OCI-LY7 (cell line): ENCODE data around the gene PARD3B. TPM values are rescaled to one million over a fixed set of nuclear protein-coding genes. Genes with fewer than 3 reads are reported as not detected.

Source experiments
- BruUV-seq: library from RNA; stranded (reverse); fragments of 400-500 nt; replicated peaks from 2 replicates; lab custom pipeline; 2021; lab: Mats Ljungman, UMichigan
- CTCF ChIA-PET: fragments of 300-600 bp; sonication (Branson Sonifier 250); formaldehyde crosslinking; loops from one replicate; lab custom pipeline; 2022; ENCODE audit warnings: antibody characterized with exemption; ENCODE audit not compliant: unreplicated experiment; lab: Charles Lee
- POLR2A ChIA-PET: fragments of 300-600 bp; sonication (Branson Sonifier 250); formaldehyde crosslinking; loops from one replicate; lab custom pipeline; 2022; ENCODE audit warnings: antibody characterized with exemption; lab: Charles Lee
- DNase-seq: peaks from one replicate; pipeline ENCODE4 v3.0.0-alpha.2; 2015; ENCODE audit warnings: low spot score
- H2AFZ ChIP-seq: fragments of 200-600 bp; sonication (generic), shearing (Covaris generic); 2 replicates; pipeline ENCODE4 v1.6.1; 2014; ENCODE audit warnings: mild to moderate bottlenecking, antibody characterized with exemption, low read length, moderate library complexity
- H3K27ac ChIP-seq: fragments of 200-600 bp; sonication (generic); 2 replicates; pipeline ENCODE4 v1.5.1; 2014; ENCODE audit warnings: mixed run types, low read depth, mild to moderate bottlenecking, moderate library complexity, low read length, inconsistent platforms; ENCODE audit not compliant: poor library complexity, severe bottlenecking
- H3K36me3 ChIP-seq: fragments of 200-600 bp; sonication (generic); 2 replicates; pipeline ENCODE4 v1.6.1; 2014; ENCODE audit warnings: mild to moderate bottlenecking, antibody characterized with exemption, low read length, moderate library complexity, mixed read lengths; ENCODE audit not compliant: insufficient read depth
- H3K4me1 ChIP-seq: fragments of 200-600 bp; sonication (generic); 2 replicates; pipeline ENCODE4 v1.5.1; 2014; ENCODE audit warnings: mild to moderate bottlenecking, low read length; ENCODE audit not compliant: insufficient read depth, poor library complexity, severe bottlenecking
- H3K4me2 ChIP-seq: fragments of 200-600 bp; sonication (generic); 2 replicates; pipeline ENCODE4 v1.6.1; 2014; ENCODE audit warnings: mild to moderate bottlenecking, low read length
- H3K4me3 ChIP-seq: fragments of 200-600 bp; sonication (generic); 2 replicates; pipeline ENCODE4 v1.5.1; 2014; ENCODE audit warnings: mild to moderate bottlenecking, low read depth, low read length; ENCODE audit not compliant: poor library complexity, severe bottlenecking
- H3K79me2 ChIP-seq: fragments of 200-600 bp; sonication (generic); 2 replicates; pipeline ENCODE4 v1.6.1; 2016; ENCODE audit warnings: low read depth, mild to moderate bottlenecking, low read length, moderate library complexity, mixed read lengths; ENCODE audit not compliant: insufficient read depth
- H3K9me2 ChIP-seq: fragments of 200-600 bp; sonication (generic); 2 replicates; pipeline ENCODE4 v1.6.1; 2016; ENCODE audit warnings: mild to moderate bottlenecking, low read length, mixed read lengths; ENCODE audit not compliant: insufficient read depth
- H3K9me3 ChIP-seq: fragments of 200-600 bp; sonication (generic); 2 replicates; pipeline ENCODE4 v1.6.1; 2014; ENCODE audit warnings: mild to moderate bottlenecking, mixed run types, low read length, mixed read lengths
- H4K20me1 ChIP-seq: fragments of 200-600 bp; sonication (generic); 2 replicates; pipeline ENCODE4 v1.6.1; 2014; ENCODE audit warnings: mild to moderate bottlenecking, antibody characterized with exemption, low read length, moderate library complexity, mixed read lengths; ENCODE audit not compliant: insufficient read depth
- EZH2phosphoT487 ChIP-seq: fragments of 200-600 bp; sonication (generic); IDR thresholded peaks from 2 replicates; pipeline ENCODE4 v1.6.1; 2018; ENCODE audit warnings: low read depth, borderline replicate concordance, mild to moderate bottlenecking, mixed run types, antibody characterized with exemption, low read length, moderate library complexity, mixed read lengths
- intact Hi-C: fragments of 100-400 bp; cut with micrococcal nuclease; formaldehyde crosslinking; loops from one replicate; pipeline ENCODE4 v1.10.0; 2022; ENCODE audit not compliant: unreplicated experiment
- total RNA-seq, 2 experiments: library from RNA; depleted of rRNA in 1 of 2; stranded (reverse); fragments of >200 nt in 1 of 2; shearing (Covaris generic) in 1 of 2; gene quantifications; 2 replicates each; pipeline ENCODE4 v1.2.3, GENCODE V29; 2014 to 2022
- TF ChIP-seq, protein P1 (sequence below): fragments of 200-600 bp; sonication (generic); conservative IDR thresholded peaks from 2 replicates; pipeline ENCODE4 v1.5.1; 2014; ENCODE audit warnings: mild to moderate bottlenecking, antibody characterized with exemption, low read length, moderate library complexity, mixed read lengths

The PARD3B gene
- total RNA-seq, 2 experiments from 2014 or later = not detected

DNA sequence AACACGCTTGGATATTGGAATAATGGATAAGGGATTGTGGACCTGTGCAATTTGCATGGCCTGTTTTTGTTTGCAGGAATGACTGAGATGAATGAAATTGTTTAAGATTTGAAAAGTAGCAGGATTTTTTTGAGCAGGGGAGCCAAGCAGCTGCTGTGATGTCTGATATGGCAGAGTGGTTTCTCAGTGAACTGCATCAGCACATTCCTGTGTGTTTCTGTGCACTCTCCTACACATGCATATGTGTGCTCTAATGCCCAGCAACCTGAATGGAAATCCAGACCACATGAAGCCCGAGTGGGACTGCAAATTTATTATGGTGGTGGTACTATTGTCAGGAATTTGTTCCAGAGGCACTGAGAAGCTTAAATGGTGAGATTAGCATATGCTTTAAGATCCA is 161.7 kb downstream of the PARD3B start:
- Histone ChIP-seq H3K36me3 (no peaks in the 10 kb centered on the region), H3K4me2 (no peak overlapping the region), H3K4me3 (no peak overlapping the region), H2AFZ (no peak overlapping the region), H3K4me1 (no peaks in the 10 kb centered on the region), H3K27ac (no peak overlapping the region), H3K79me2 (no peaks in the 10 kb centered on the region), H4K20me1 (no peaks in the 10 kb centered on the region), H3K9me2 (no peaks in the 10 kb centered on the region), H3K9me3 (no peaks in the 10 kb centered on the region)
- intact Hi-C loops = no loop called here
- no peak for TF ChIP-seq EZH2phosphoT487
- TF ChIP-seq, protein P1, sequence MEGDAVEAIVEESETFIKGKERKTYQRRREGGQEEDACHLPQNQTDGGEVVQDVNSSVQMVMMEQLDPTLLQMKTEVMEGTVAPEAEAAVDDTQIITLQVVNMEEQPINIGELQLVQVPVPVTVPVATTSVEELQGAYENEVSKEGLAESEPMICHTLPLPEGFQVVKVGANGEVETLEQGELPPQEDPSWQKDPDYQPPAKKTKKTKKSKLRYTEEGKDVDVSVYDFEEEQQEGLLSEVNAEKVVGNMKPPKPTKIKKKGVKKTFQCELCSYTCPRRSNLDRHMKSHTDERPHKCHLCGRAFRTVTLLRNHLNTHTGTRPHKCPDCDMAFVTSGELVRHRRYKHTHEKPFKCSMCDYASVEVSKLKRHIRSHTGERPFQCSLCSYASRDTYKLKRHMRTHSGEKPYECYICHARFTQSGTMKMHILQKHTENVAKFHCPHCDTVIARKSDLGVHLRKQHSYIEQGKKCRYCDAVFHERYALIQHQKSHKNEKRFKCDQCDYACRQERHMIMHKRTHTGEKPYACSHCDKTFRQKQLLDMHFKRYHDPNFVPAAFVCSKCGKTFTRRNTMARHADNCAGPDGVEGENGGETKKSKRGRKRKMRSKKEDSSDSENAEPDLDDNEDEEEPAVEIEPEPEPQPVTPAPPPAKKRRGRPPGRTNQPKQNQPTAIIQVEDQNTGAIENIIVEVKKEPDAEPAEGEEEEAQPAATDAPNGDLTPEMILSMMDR = no peak
- DNase-seq = no peak
- POLR2A ChIA-PET = interaction anchor here (1.2 kb wide), 1 partner anchor 22 kb away, joined by 4 read pairs; no protein-coding TSS in a partner anchor
- CTCF ChIA-PET = no interaction called here
- BruUV-seq = no TSS peak

DNA sequence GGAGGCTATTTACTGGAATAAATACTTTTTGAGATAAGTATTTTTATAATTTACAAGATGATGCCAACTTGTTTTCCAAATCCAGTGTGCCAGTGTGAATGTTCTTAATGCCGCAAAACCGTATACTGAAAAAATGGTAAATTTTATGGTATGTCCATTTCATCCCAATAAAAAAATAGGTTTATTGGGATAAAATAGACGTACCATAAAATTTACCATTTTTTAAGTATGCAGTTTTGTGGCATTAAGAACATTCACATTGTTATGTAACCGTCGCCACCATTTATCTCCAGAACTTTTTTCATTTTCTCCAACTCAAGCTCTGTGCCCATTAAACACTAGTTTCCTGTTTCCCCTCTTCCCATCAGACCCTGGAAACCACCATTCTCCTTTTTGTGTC is 167.9 kb downstream of the PARD3B start:
- Histone ChIP-seq H4K20me1 (no peaks in the 10 kb centered on the region), H3K27ac (no peak overlapping the region), H3K36me3 (no peaks in the 10 kb centered on the region), H3K9me3 (no peaks in the 10 kb centered on the region), H3K4me3 (no peak overlapping the region), H3K79me2 (no peaks in the 10 kb centered on the region), H2AFZ (no peak overlapping the region), H3K9me2 (no peaks in the 10 kb centered on the region), H3K4me1 (no peaks in the 10 kb centered on the region), H3K4me2 (no peak overlapping the region)
- TF ChIP-seq EZH2phosphoT487 = no peak
- TF ChIP-seq, protein P1 = no peak
- intact Hi-C loops = no loop called here
- BruUV-seq = no TSS peak
- ChIA-PET CTCF (no interaction called here), POLR2A (no interaction called here)
- DNase-seq = no peak

DNA sequence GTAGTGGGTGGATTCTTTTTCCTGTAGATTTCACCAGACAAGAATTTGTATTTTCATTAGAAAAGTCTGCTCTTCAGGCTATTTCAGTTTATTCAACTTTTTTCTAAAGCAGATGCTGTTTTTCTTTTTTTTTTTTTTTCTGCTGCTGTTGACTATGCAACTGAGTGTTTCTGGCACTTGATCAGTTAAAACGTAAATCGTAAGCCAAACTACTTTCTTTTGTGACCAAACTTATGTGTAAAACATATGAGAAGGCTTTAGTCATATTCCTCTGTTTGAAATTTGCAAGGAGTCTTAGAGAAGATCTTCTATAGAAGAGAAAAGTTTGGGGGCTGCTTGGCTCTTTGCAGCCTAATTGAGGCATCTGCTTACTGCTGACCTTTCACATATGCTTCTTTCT is 170.1 kb downstream of the PARD3B start:
- Histone ChIP-seq H3K27ac (no peak overlapping the region), H2AFZ (no peak overlapping the region), H3K4me3 (no peak overlapping the region), H3K36me3 (no peaks in the 10 kb centered on the region), H3K9me3 (no peaks in the 10 kb centered on the region), H3K79me2 (no peaks in the 10 kb centered on the region), H3K9me2 (no peaks in the 10 kb centered on the region), H3K4me1 (no peaks in the 10 kb centered on the region), H4K20me1 (no peaks in the 10 kb centered on the region), H3K4me2 (no peak overlapping the region)
- POLR2A ChIA-PET = interaction anchor here (0.6 kb wide), 1 partner anchor 135 kb away, joined by 3 read pairs; no protein-coding TSS in a partner anchor
- intact Hi-C loops = no loop called here
- TF ChIP-seq EZH2phosphoT487 = no peak
- TF ChIP-seq, protein P1 = no peak
- no TSS peak for BruUV-seq
- no peak for DNase-seq
- CTCF ChIA-PET = no interaction called here
